AG09319 (cell line): ENCODE measurements around the gene PIK3R1.

Experiments
- DNase-seq: peaks from one replicate; pipeline ENCODE4 v3.0.0-alpha.2; 2010; ENCODE audit warnings: low read depth; ENCODE audit errors: extremely low read depth
- TF ChIP-seq, protein P1 (sequence below): IDR thresholded peaks from 2 replicates; pipeline ENCODE4 v1.5.1; 2011; ENCODE audit warnings: low read depth, mild to moderate bottlenecking, inconsistent platforms, low read length, moderate library complexity

PIK3R1 gene

GRCh38 chr5:68298479-68298878 is 82.9 kb downstream of the PIK3R1 start:
- TF ChIP-seq, protein P1, sequence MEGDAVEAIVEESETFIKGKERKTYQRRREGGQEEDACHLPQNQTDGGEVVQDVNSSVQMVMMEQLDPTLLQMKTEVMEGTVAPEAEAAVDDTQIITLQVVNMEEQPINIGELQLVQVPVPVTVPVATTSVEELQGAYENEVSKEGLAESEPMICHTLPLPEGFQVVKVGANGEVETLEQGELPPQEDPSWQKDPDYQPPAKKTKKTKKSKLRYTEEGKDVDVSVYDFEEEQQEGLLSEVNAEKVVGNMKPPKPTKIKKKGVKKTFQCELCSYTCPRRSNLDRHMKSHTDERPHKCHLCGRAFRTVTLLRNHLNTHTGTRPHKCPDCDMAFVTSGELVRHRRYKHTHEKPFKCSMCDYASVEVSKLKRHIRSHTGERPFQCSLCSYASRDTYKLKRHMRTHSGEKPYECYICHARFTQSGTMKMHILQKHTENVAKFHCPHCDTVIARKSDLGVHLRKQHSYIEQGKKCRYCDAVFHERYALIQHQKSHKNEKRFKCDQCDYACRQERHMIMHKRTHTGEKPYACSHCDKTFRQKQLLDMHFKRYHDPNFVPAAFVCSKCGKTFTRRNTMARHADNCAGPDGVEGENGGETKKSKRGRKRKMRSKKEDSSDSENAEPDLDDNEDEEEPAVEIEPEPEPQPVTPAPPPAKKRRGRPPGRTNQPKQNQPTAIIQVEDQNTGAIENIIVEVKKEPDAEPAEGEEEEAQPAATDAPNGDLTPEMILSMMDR = no peak
- DNase-seq = no peak

- DNase-seq = no peak
- TF ChIP-seq, protein P1 = no peak
Measured at GRCh38 chr5:68299105-68299504, 83.5 kb downstream of the PIK3R1 start.

GRCh38 chr5:68299575-68299974 is 84.0 kb downstream of the PIK3R1 start:
- TF ChIP-seq, protein P1 = no peak
- DNase-seq = no peak

- no peak for DNase-seq
- TF ChIP-seq, protein P1 = no peak
Measured at GRCh38 chr5:68303038-68303738, 87.6 kb downstream of the PIK3R1 start.

DNA sequence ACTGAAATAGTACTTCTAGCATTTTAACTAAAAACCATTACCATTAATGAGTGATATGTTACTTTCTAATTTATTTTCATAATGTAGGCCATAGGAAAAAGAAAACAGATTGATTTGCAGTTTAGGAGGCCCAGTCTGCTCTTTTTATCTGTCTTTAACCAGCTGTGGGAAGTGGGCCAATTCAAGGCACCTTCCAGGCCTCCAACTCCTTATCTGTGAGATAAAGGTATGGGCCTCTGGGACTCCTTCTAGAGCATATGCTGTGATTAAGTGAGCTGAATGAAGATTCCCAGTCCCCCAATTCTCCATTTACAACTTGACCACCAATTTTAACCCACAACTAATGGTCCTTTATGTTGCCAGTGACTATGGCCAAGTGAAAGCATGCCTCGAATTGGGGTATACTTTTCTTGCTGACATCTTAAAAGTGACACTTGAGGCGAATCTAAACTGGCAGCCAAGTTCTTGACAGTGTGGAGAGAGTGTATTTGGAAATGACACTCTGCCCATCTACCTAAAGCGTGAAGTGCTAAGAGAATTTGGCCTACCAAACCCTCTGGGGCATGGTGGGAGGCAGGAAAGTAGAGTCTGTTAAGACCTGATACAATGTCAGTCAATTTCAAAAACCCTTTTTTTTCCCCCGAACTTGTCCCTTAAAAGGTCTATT is 88.3 kb downstream of the PIK3R1 start:
- TF ChIP-seq, protein P1 = no peak
- DNase-seq = no peak

DNA sequence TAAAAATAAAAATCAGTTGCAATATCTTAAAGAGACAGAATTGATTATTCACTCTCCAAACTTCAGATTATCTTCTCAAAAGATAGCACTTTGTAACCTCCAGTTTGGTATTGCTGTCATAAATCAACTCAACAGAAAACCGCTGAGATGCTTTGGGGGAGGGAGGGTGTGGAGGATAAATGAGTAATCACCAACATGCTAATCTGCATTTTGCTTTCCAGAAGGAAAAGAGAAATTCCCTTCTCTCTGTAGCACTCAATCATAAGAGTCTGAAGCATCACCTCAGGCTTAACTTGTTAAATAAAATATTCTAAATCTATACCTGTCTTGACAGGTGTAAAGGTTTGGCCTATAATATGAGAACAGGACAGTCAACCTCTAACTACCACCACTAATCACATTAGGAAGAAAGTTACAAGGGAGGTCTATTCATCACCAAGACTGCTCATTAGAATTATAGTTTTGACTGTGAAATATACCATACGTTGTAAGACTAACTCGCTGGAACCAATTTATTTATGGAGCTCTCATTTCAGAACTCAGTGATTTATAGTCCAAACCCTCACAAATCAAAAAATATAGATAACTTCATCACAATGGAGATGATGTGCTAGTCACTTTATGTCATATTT is 89.0 kb downstream of the PIK3R1 start:
- TF ChIP-seq, protein P1 = no peak
- DNase-seq = no peak
